A549 treated with ZK216348 at 1 μM for 4 hours (cell line): ENCODE results near the gene LATS2. TPM values are rescaled to one million over a fixed set of nuclear protein-coding genes. Genes with fewer than 3 reads are reported as not detected.

Experiments used
- total RNA-seq: library from RNA; stranded (reverse); fragments of 200-300 nt; extraction: Qiagen RNA extraction; gene quantifications from 5 replicates; pipeline ENCODE4 v1.2.3, GENCODE V29; 2022; ENCODE audit warnings: low read depth

The LATS2 gene
- total RNA-seq: 8.8 to 10.7 TPM (median 9.4 TPM) in 5 replicates

GRCh38 chr13:21061029-21061763, at the start of gene LATS2:
Gene LATS2, minus strand, starts transcription at chr13:21061586. Its CDS starts 15,560 bp downstream, at chr13:21046026.

Other genes with a start within 250 kb of the LATS2 start
- 3.8 to 8.0 TPM (median 6.2 TPM) in 5 replicates for gene XPO4, start 158.8 kb downstream of the LATS2 start, total RNA-seq
- 138 to 214 TPM (median 148 TPM) in 5 replicates for gene SAP18, start 78.5 kb upstream of the LATS2 start, total RNA-seq
- gene SKA3, start 115.0 kb upstream of the LATS2 start, total RNA-seq: 12.4 to 16.8 TPM (median 13.4 TPM) in 5 replicates
- gene MRPL57, start 115.1 kb upstream of the LATS2 start, total RNA-seq: 18.3 to 27.0 TPM (median 24.5 TPM) in 5 replicates